Thymus (tissue), 11 donors: ENCODE measurements around the gene DGKZ. TPM values are rescaled to one million over a fixed set of nuclear protein-coding genes. Genes with fewer than 3 reads are reported as not detected.

ENCODE experiments used
- DNase-seq, 9 donors: peaks; one replicate each; pipeline ENCODE4 v3.0.0-alpha.2; 2013; ENCODE audit warnings: low spot score in 9 of 9, low read depth in 6 of 9, missing footprints in 1 of 9
- H3K27ac ChIP-seq, 2 donors: one replicate each; pipeline ENCODE4 v1.5.1; 2013; ENCODE audit warnings: control low read depth in 1 of 2, low read depth in 1 of 2, low read length in 1 of 2, mild to moderate bottlenecking in 1 of 2, moderate library complexity in 1 of 2
- H3K27me3 ChIP-seq, 2 donors: one replicate each; pipeline ENCODE4 v1.5.1; 2013; ENCODE audit warnings: low read length in 1 of 2; ENCODE audit not compliant: control insufficient read depth in 2 of 2, insufficient read depth in 1 of 2
- H3K36me3 ChIP-seq, 2 donors: one replicate each; pipeline ENCODE4 v1.5.1; 2013; ENCODE audit warnings: low read length in 1 of 2, mild to moderate bottlenecking in 1 of 2, moderate library complexity in 1 of 2; ENCODE audit not compliant: control insufficient read depth in 2 of 2, insufficient read depth in 2 of 2
- H3K4me1 ChIP-seq, 2 donors: one replicate each; pipeline ENCODE4 v1.5.1; 2013; ENCODE audit warnings: low read length in 2 of 2; ENCODE audit not compliant: control insufficient read depth in 2 of 2, insufficient read depth in 2 of 2
- H3K4me3 ChIP-seq, 2 donors: one replicate each; pipeline ENCODE4 v1.5.1; 2013; ENCODE audit warnings: low read length in 2 of 2, control low read depth in 1 of 2, mild to moderate bottlenecking in 1 of 2
- H3K9me3 ChIP-seq, 2 donors: one replicate each; pipeline ENCODE4 v1.5.1; 2013; ENCODE audit warnings: low read length in 1 of 2, mild to moderate bottlenecking in 1 of 2; ENCODE audit not compliant: control insufficient read depth in 2 of 2, insufficient read depth in 1 of 2
- WGBS: extraction: QIAGEN DNeasy Blood & Tissue Kit; methylation state at CpG from one replicate; pipeline ENCODE4 v1.1.7; 2013; 5-methylcytosine and 5-hydroxymethylcytosine counted together
- polyA plus RNA-seq: library from polyadenylated mRNA; stranded (reverse); fragments of 200-250 nt; gene quantifications from one replicate; pipeline ENCODE4 v1.2.3, GENCODE V29; 2013
- total RNA-seq: library from RNA; stranded (reverse); fragments of 120-200 nt; gene quantifications from one replicate; pipeline ENCODE4 v1.2.4, GENCODE V29; 2013
- donor health status: healthy.

The DGKZ gene
- total and polyA plus RNA-seq, 2 donors: 52.8 to 139 TPM

- H3K4me1 ChIP-seq: peaks cover 9 to 85% of the 10 kb centered on the region in 2 donors
- WGBS: 65% methylated on average over 16 of the region's 16 CpGs
- H3K36me3 ChIP-seq: no peaks in the 10 kb centered on the region
- DNase-seq: no peak
- no peak overlapping the region for H3K4me3 ChIP-seq
- H3K9me3 ChIP-seq: no peaks in the 10 kb centered on the region
- peak overlapping the region in 1 of 2 donors; percentile 12 for H3K27ac ChIP-seq
- peaks cover 0 to 5% of the 10 kb centered on the region in 2 donors for H3K27me3 ChIP-seq
These were observed 8.1 kb upstream of the DGKZ start for GRCh38 chr11:46338988-46339666.

GRCh38 chr11:46339816-46340215 is 7.4 kb upstream of the DGKZ start:
- H3K27ac ChIP-seq: no peak overlapping the region
- DNase-seq: no peak
- 97% methylated on average over 2 of the region's 2 CpGs for WGBS
- no peaks in the 10 kb centered on the region for H3K27me3 ChIP-seq
- no peaks in the 10 kb centered on the region for H3K9me3 ChIP-seq
- peaks cover 10 to 82% of the 10 kb centered on the region in 2 donors for H3K4me1 ChIP-seq
- H3K36me3 ChIP-seq: no peaks in the 10 kb centered on the region
- no peak overlapping the region for H3K4me3 ChIP-seq

- H3K36me3 ChIP-seq: no peaks in the 10 kb centered on the region
- peaks cover 23 to 88% of the 10 kb centered on the region in 2 donors for H3K4me1 ChIP-seq
- no peak overlapping the region for H3K4me3 ChIP-seq
- no peak overlapping the region for H3K27ac ChIP-seq
- peaks cover 0 to 6% of the 10 kb centered on the region in 2 donors for H3K27me3 ChIP-seq
- WGBS: 97% methylated on average over 3 of the region's 3 CpGs
- no peak for DNase-seq
- H3K9me3 ChIP-seq: no peaks in the 10 kb centered on the region
These were observed 5.8 kb upstream of the DGKZ start for GRCh38 chr11:46341454-46341853.

- no peak overlapping the region for H3K4me3 ChIP-seq
These were observed 5.0 kb upstream of the DGKZ start for GRCh38 chr11:46342239-46342638.

GRCh38 chr11:46343520-46343919 is 3.7 kb upstream of the DGKZ start:
- no peak for DNase-seq
- Histone ChIP-seq H3K36me3 (no peaks in the 10 kb centered on the region), H3K9me3 (no peaks in the 10 kb centered on the region), H3K4me3 (no peak overlapping the region), H3K27me3 (peaks cover 0 to 6% of the 10 kb centered on the region in 2 donors), H3K27ac (no peak overlapping the region), H3K4me1 (peaks cover 28 to 86% of the 10 kb centered on the region in 2 donors)
- 92% methylated on average over 3 of the region's 3 CpGs for WGBS

More at GRCh38 chr11:46342239-46342638, 5.0 kb upstream of the DGKZ start:
- Histone ChIP-seq H3K27me3 (peaks cover 0 to 6% of the 10 kb centered on the region in 2 donors), H3K9me3 (no peaks in the 10 kb centered on the region), H3K27ac (peak overlapping the region in 1 of 2 donors; percentile 76), H3K36me3 (no peaks in the 10 kb centered on the region), H3K4me1 (peaks cover 28 to 87% of the 10 kb centered on the region in 2 donors)
- DNase-seq: peak in 1 of 9 donors; percentile 80
- 9% methylated on average over 5 of the region's 5 CpGs for WGBS

- H3K36me3 ChIP-seq: peaks cover 0 to 5% of the 10 kb centered on the region in 2 donors
- H3K4me1 ChIP-seq: peaks cover 40 to 86% of the 10 kb centered on the region in 2 donors
- WGBS: 25% methylated on average over 20 of the region's 20 CpGs
- no peaks in the 10 kb centered on the region for H3K9me3 ChIP-seq
- peak overlapping the region in 1 of 2 donors; percentile 34 for H3K4me3 ChIP-seq
- no peak for DNase-seq
- peaks cover 0 to 6% of the 10 kb centered on the region in 2 donors for H3K27me3 ChIP-seq
- H3K27ac ChIP-seq: peak overlapping the region; percentile 32 to 65
These were observed 2.1 kb upstream of the DGKZ start for GRCh38 chr11:46345131-46345597.

- peak overlapping the region in 1 of 2 donors; percentile 34 for H3K4me3 ChIP-seq
- no peak for DNase-seq
- peaks cover 0 to 6% of the 10 kb centered on the region in 2 donors for H3K27me3 ChIP-seq
- H3K36me3 ChIP-seq: peaks cover 0 to 8% of the 10 kb centered on the region in 2 donors
- no peaks in the 10 kb centered on the region for H3K9me3 ChIP-seq
- H3K4me1 ChIP-seq: peaks cover 48 to 87% of the 10 kb centered on the region in 2 donors
- WGBS: 20% methylated on average over 10 of the region's 10 CpGs
- peak overlapping the region in 1 of 2 donors; percentile 72 for H3K27ac ChIP-seq
These were observed 1.3 kb upstream of the DGKZ start for GRCh38 chr11:46345881-46346484.

GRCh38 chr11:46347637-46348311 is 511 bp downstream of the DGKZ start:
- peak overlapping the region; percentile 86 to 95 for H3K27ac ChIP-seq
- H3K36me3 ChIP-seq: peaks cover 3 to 11% of the 10 kb centered on the region in 2 donors
- H3K27me3 ChIP-seq: peaks cover 0 to 6% of the 10 kb centered on the region in 2 donors
- 1% methylated on average over 63 of the region's 63 CpGs for WGBS
- DNase-seq: no peak
- peak overlapping the region; percentile 78 to 80 for H3K4me3 ChIP-seq
- no peaks in the 10 kb centered on the region for H3K9me3 ChIP-seq
- H3K4me1 ChIP-seq: peaks cover 56 to 87% of the 10 kb centered on the region in 2 donors
